ENCODE measurements around the gene ITPKC.

DNA sequence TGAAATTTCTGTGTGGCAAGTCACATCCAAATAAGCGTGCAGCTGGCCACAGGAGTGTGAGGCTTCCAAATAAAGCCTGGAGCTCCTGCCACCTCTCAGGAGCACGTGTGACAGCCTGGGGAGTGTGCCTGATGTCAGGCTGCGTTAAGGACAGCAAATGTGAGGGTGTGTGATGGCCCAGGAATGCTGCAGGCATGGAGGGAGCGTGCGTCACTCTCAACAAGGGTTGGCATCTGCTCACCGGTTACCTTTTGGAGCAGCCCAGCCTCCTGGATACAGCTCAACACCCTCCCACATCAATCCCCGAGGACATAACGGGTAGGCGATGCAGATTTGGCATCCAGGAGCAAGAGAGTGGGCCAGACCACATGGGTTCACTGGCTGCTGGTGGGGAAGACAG, 45.5 kb upstream of the ITPKC start:
- TF ChIP-seq EP300 (IDR thresholded peaks at IDR 0.05; ENCODE audit: borderline replicate concordance) (no peak), TAF1 (IDR thresholded peaks at IDR 0.05; ENCODE audit: low read depth) (no peak), FOXM1 (IDR thresholded peaks at IDR 0.05; ENCODE audit: borderline replicate concordance, low read depth) (no peak), EGR1 (IDR thresholded peaks at IDR 0.05) (no peak)
- TF ChIP-seq, protein P1, sequence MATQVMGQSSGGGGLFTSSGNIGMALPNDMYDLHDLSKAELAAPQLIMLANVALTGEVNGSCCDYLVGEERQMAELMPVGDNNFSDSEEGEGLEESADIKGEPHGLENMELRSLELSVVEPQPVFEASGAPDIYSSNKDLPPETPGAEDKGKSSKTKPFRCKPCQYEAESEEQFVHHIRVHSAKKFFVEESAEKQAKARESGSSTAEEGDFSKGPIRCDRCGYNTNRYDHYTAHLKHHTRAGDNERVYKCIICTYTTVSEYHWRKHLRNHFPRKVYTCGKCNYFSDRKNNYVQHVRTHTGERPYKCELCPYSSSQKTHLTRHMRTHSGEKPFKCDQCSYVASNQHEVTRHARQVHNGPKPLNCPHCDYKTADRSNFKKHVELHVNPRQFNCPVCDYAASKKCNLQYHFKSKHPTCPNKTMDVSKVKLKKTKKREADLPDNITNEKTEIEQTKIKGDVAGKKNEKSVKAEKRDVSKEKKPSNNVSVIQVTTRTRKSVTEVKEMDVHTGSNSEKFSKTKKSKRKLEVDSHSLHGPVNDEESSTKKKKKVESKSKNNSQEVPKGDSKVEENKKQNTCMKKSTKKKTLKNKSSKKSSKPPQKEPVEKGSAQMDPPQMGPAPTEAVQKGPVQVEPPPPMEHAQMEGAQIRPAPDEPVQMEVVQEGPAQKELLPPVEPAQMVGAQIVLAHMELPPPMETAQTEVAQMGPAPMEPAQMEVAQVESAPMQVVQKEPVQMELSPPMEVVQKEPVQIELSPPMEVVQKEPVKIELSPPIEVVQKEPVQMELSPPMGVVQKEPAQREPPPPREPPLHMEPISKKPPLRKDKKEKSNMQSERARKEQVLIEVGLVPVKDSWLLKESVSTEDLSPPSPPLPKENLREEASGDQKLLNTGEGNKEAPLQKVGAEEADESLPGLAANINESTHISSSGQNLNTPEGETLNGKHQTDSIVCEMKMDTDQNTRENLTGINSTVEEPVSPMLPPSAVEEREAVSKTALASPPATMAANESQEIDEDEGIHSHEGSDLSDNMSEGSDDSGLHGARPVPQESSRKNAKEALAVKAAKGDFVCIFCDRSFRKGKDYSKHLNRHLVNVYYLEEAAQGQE (IDR thresholded peaks at IDR 0.05; ENCODE audit: low read depth) = no peak
- TF ChIP-seq, protein P2, sequence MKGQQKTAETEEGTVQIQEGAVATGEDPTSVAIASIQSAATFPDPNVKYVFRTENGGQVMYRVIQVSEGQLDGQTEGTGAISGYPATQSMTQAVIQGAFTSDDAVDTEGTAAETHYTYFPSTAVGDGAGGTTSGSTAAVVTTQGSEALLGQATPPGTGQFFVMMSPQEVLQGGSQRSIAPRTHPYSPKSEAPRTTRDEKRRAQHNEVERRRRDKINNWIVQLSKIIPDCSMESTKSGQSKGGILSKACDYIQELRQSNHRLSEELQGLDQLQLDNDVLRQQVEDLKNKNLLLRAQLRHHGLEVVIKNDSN (IDR thresholded peaks at IDR 0.05) = no peak
